ENCODE data around the gene CLEC18B. TPM values are rescaled to one million over a fixed set of nuclear protein-coding genes. Genes with fewer than 3 reads are reported as not detected.
"Not testable (repeated sequence)": the region's sequence is repeated elsewhere in the genome, so short reads cannot be mapped to it uniquely, and the experiment has no call there.

CLEC18B gene
- total RNA-seq, 6 donors from 2014 or later, result 0.86 to 5.2 (median 1.5) TPM; not detected in 2

- DNase-seq (no peak), ATAC-seq (ENCODE audit: low FRiP score in 2 of 2) (no peak)
- WGBS, 2 donors, result 62 to 80% methylated on average over 2 to 5 of the region's 5 CpGs
- TF ChIP-seq POLR2AphosphoS5 (IDR thresholded peaks at IDR 0.05) (no peak), CTCF (IDR thresholded peaks at IDR 0.05) (no peak), EP300 (IDR thresholded peaks at IDR 0.05) (no peak), POLR2A (IDR thresholded peaks at IDR 0.05) (no peak)
- H3K36me3 ChIP-seq, result no peaks in the 10 kb centered on the region
- H3K4me1 ChIP-seq, result no peaks in the 10 kb centered on the region
- no peak overlapping the region for H3K27ac ChIP-seq
- no peak overlapping the region for H3K4me3 ChIP-seq
- H3K9me3 ChIP-seq, result no peaks in the 10 kb centered on the region
- H3K27me3 ChIP-seq, result no peaks in the 10 kb centered on the region
Measured at GRCh38 chr16:74431516-74431915, 10.2 kb upstream of the CLEC18B start.

- H3K27me3 ChIP-seq, H3K36me3 ChIP-seq, H3K27ac ChIP-seq, H3K4me1 ChIP-seq, H3K4me3 ChIP-seq, H3K9me3 ChIP-seq: not testable (repeated sequence)
- TF ChIP-seq CTCF (IDR thresholded peaks at IDR 0.05), result peak; percentile 52 to 77 (median 72)
- DNase-seq (peak in 1 of 2 donors; percentile 66), ATAC-seq (ENCODE audit: low FRiP score in 2 of 2) (peak; percentile 29 to 80)
- 33 to 34% methylated on average over 13 of the region's 13 CpGs for WGBS, 2 donors
Measured at GRCh38 chr16:74430036-74430712, 8.9 kb upstream of the CLEC18B start.

- not testable (repeated sequence) for ATAC-seq (ENCODE audit: low FRiP score in 2 of 2); H3K27me3 ChIP-seq
- no CpG with 5 or more reads among the region's 8 CpGs for WGBS, 2 donors
Measured at GRCh38 chr16:74428493-74428892, 7.2 kb upstream of the CLEC18B start.

GRCh38 chr16:74425751-74426150, 4.5 kb upstream of the CLEC18B start:
- not testable (repeated sequence) for ATAC-seq (ENCODE audit: low FRiP score in 2 of 2); H3K27ac ChIP-seq; DNase-seq; H3K9me3 ChIP-seq; H3K36me3 ChIP-seq; H3K4me3 ChIP-seq; H3K4me1 ChIP-seq; H3K27me3 ChIP-seq
- WGBS, 2 donors, result 58 to 60% methylated on average over 6 of the region's 6 CpGs

More at GRCh38 chr16:74428493-74428892, 7.2 kb upstream of the CLEC18B start:
- DNase-seq, H3K36me3 ChIP-seq, H3K4me3 ChIP-seq, H3K9me3 ChIP-seq, H3K27ac ChIP-seq, H3K4me1 ChIP-seq: not testable (repeated sequence)

GRCh38 chr16:74423721-74424120, 2.4 kb upstream of the CLEC18B start:
- H3K27ac ChIP-seq; H3K4me3 ChIP-seq; H3K9me3 ChIP-seq; H3K36me3 ChIP-seq; H3K4me1 ChIP-seq; ATAC-seq (ENCODE audit: low FRiP score in 2 of 2); H3K27me3 ChIP-seq; DNase-seq: not testable (repeated sequence)
- 86 to 92% methylated on average over 4 of the region's 4 CpGs for WGBS, 2 donors

- H3K27ac ChIP-seq; H3K4me3 ChIP-seq; H3K4me1 ChIP-seq; H3K36me3 ChIP-seq; H3K27me3 ChIP-seq; ATAC-seq (ENCODE audit: low FRiP score in 2 of 2); DNase-seq; H3K9me3 ChIP-seq: not testable (repeated sequence)
- 90 to 100% methylated on average over 2 to 11 of the region's 17 CpGs for WGBS, 2 donors
Measured at GRCh38 chr16:74422086-74422485, 808 bp upstream of the CLEC18B start.

GRCh38 chr16:74421482-74421785, 156 bp upstream of the CLEC18B start:
- ATAC-seq (ENCODE audit: low FRiP score in 2 of 2); DNase-seq; H3K4me1 ChIP-seq; H3K36me3 ChIP-seq; H3K27ac ChIP-seq; H3K27me3 ChIP-seq; H3K4me3 ChIP-seq; H3K9me3 ChIP-seq: not testable (repeated sequence)
- 36 to 78% methylated on average over 2 to 10 of the region's 16 CpGs for WGBS, 2 donors

- not testable (repeated sequence) for H3K27me3 ChIP-seq; H3K4me3 ChIP-seq; H3K4me1 ChIP-seq; H3K36me3 ChIP-seq; ATAC-seq (ENCODE audit: low FRiP score in 2 of 2); DNase-seq; H3K9me3 ChIP-seq; H3K27ac ChIP-seq
- 69% methylated on average over 6 to 10 of the region's 14 CpGs for WGBS, 2 donors
Measured at GRCh38 chr16:74419811-74420210, 1.5 kb downstream of the CLEC18B start.

- not testable (repeated sequence) for H3K4me3 ChIP-seq, H3K9me3 ChIP-seq, H3K36me3 ChIP-seq, H3K27me3 ChIP-seq, DNase-seq, H3K4me1 ChIP-seq, H3K27ac ChIP-seq
- WGBS, 2 donors, result 81% methylated on average over 5 to 7 of the region's 15 CpGs
- peak in 1 of 2 donors; percentile 13 for ATAC-seq (ENCODE audit: low FRiP score in 2 of 2)
Measured at GRCh38 chr16:74417897-74418296, 3.4 kb downstream of the CLEC18B start.

GRCh38 chr16:74413920-74414319, 7.4 kb downstream of the CLEC18B start:
- not testable (repeated sequence) for H3K27me3 ChIP-seq; DNase-seq; H3K36me3 ChIP-seq; H3K4me1 ChIP-seq; ATAC-seq (ENCODE audit: low FRiP score in 2 of 2); H3K27ac ChIP-seq; H3K9me3 ChIP-seq; H3K4me3 ChIP-seq
- WGBS, 2 donors, result 89 to 90% methylated on average over 7 of the region's 7 CpGs

- not testable (repeated sequence) for H3K9me3 ChIP-seq, H3K27ac ChIP-seq, H3K36me3 ChIP-seq, H3K4me1 ChIP-seq, DNase-seq, H3K27me3 ChIP-seq, H3K4me3 ChIP-seq
- 92% methylated on average over 4 to 8 of the region's 9 CpGs for WGBS, 2 donors
- ATAC-seq (ENCODE audit: low FRiP score in 2 of 2), result peak in 1 of 2 donors; percentile 3
Measured at GRCh38 chr16:74413485-74413884, 7.8 kb downstream of the CLEC18B start.

Measured in upper lobe of left lung (tissue), 6 donors.